22Rv1 (cell line): ENCODE data around the gene RAP2A.

Source experiments
- ZFX ChIP-seq: fragments of 450-650 bp; IDR thresholded peaks from 2 replicates; pipeline ENCODE4 v1.6.1; 2017; ENCODE audit warnings: antibody characterized with exemption, borderline replicate concordance
- TF ChIP-seq, protein P1 (sequence below): fragments of 450-650 bp; IDR thresholded peaks from 2 replicates; pipeline ENCODE4 v1.5.1; 2017; ENCODE audit warnings: mild to moderate bottlenecking

- TF ChIP-seq, protein P1, sequence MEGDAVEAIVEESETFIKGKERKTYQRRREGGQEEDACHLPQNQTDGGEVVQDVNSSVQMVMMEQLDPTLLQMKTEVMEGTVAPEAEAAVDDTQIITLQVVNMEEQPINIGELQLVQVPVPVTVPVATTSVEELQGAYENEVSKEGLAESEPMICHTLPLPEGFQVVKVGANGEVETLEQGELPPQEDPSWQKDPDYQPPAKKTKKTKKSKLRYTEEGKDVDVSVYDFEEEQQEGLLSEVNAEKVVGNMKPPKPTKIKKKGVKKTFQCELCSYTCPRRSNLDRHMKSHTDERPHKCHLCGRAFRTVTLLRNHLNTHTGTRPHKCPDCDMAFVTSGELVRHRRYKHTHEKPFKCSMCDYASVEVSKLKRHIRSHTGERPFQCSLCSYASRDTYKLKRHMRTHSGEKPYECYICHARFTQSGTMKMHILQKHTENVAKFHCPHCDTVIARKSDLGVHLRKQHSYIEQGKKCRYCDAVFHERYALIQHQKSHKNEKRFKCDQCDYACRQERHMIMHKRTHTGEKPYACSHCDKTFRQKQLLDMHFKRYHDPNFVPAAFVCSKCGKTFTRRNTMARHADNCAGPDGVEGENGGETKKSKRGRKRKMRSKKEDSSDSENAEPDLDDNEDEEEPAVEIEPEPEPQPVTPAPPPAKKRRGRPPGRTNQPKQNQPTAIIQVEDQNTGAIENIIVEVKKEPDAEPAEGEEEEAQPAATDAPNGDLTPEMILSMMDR, result no peak
- TF ChIP-seq ZFX, result no peak
These were observed 65.2 kb downstream of the RAP2A start for GRCh38 chr13:97499181-97499580.
